H7 (cell line): ENCODE data around the gene PCDHB8. TPM values are rescaled to one million over a fixed set of nuclear protein-coding genes. Genes with fewer than 3 reads are reported as not detected.
"Not testable (repeated sequence)": the region's sequence is repeated elsewhere in the genome, so short reads cannot be mapped to it uniquely, and the experiment has no call there.

ENCODE experiments used
- DNase-seq: peaks from one replicate; pipeline ENCODE4 v3.0.0; 2012
- H3K27me3 ChIP-seq: 2 replicates; pipeline ENCODE4 v1.6.0; 2011; ENCODE audit warnings: mild to moderate bottlenecking, low read length; ENCODE audit not compliant: control insufficient read depth, insufficient read depth
- H3K36me3 ChIP-seq: replicated peaks from 2 replicates; pipeline ENCODE4 v1.5.1; 2011; ENCODE audit warnings: low read length; ENCODE audit not compliant: control insufficient read depth, insufficient read depth
- H3K4me3 ChIP-seq: 2 replicates; pipeline ENCODE4 v1.5.1; 2011; ENCODE audit warnings: low read depth, mild to moderate bottlenecking, control low read depth, low read length, moderate library complexity; ENCODE audit not compliant: insufficient read depth
- total RNA-seq: library from RNA; depleted of rRNA; stranded (reverse); fragments of >200 nt; shearing (Covaris generic); gene quantifications from 2 replicates; pipeline ENCODE4 v1.2.3, GENCODE V29; 2014

The PCDHB8 gene
- total RNA-seq, 1 experiment from 2014 or later, result not detected

- no peak within 1 kb of the TSS for H3K4me3 ChIP-seq
- peak; percentile 59 for DNase-seq
- no peaks in the 10 kb centered on the region for H3K36me3 ChIP-seq
- no peaks in the 10 kb centered on the region for H3K27me3 ChIP-seq
Measured at GRCh38 chr5:141199359-141200235, 22.0 kb downstream of the PCDHB8 start, which contains the start of gene PCDHB11. Gene PCDHB11, plus strand, starts transcription at chr5:141199627. Its CDS starts 148 bp downstream, at chr5:141199775.

GRCh38 chr5:141201126-141201525 is 23.5 kb downstream of the PCDHB8 start:
- not testable (repeated sequence) for DNase-seq, H3K36me3 ChIP-seq, H3K27me3 ChIP-seq, H3K4me3 ChIP-seq

- not testable (repeated sequence) for H3K36me3 ChIP-seq, H3K4me3 ChIP-seq, DNase-seq, H3K27me3 ChIP-seq
Measured at GRCh38 chr5:141201646-141202045, 24.1 kb downstream of the PCDHB8 start.

GRCh38 chr5:141208478-141208877 is 30.9 kb downstream of the PCDHB8 start, which contains the start of gene PCDHB12:
Gene PCDHB12, plus strand, starts transcription at chr5:141208719. Its CDS starts 189 bp downstream, at chr5:141208908.
- no peaks in the 10 kb centered on the region for H3K36me3 ChIP-seq
- H3K4me3 ChIP-seq, result no peak within 1 kb of the TSS
- peak; percentile 48 for DNase-seq
- no peaks in the 10 kb centered on the region for H3K27me3 ChIP-seq

- DNase-seq, H3K4me3 ChIP-seq, H3K27me3 ChIP-seq, H3K36me3 ChIP-seq: not testable (repeated sequence)
Measured at GRCh38 chr5:141210281-141210680, 32.7 kb downstream of the PCDHB8 start.

GRCh38 chr5:141210849-141211248 is 33.3 kb downstream of the PCDHB8 start:
- not testable (repeated sequence) for DNase-seq, H3K36me3 ChIP-seq, H3K4me3 ChIP-seq, H3K27me3 ChIP-seq

GRCh38 chr5:141213656-141214339 is 36.2 kb downstream of the PCDHB8 start, which contains the start of gene PCDHB13:
Gene PCDHB13, plus strand, starts transcription at chr5:141213919. Its CDS starts 205 bp downstream, at chr5:141214124.
- DNase-seq, result peak; percentile 38
- H3K36me3 ChIP-seq, H3K27me3 ChIP-seq, H3K4me3 ChIP-seq: not testable (repeated sequence)

GRCh38 chr5:141214583-141214982 is 37.0 kb downstream of the PCDHB8 start:
- H3K27me3 ChIP-seq, DNase-seq, H3K36me3 ChIP-seq, H3K4me3 ChIP-seq: not testable (repeated sequence)

GRCh38 chr5:141215504-141215903 is 37.9 kb downstream of the PCDHB8 start:
- H3K36me3 ChIP-seq, H3K4me3 ChIP-seq, DNase-seq, H3K27me3 ChIP-seq: not testable (repeated sequence)

GRCh38 chr5:141216035-141216434 is 38.4 kb downstream of the PCDHB8 start:
- not testable (repeated sequence) for H3K36me3 ChIP-seq, H3K4me3 ChIP-seq, DNase-seq, H3K27me3 ChIP-seq

- DNase-seq, result peak; percentile 81
- Histone ChIP-seq H3K36me3 (no peaks in the 10 kb centered on the region), H3K4me3 (no peak within 1 kb of the TSS), H3K27me3 (no peaks in the 10 kb centered on the region)
Measured at GRCh38 chr5:141223112-141223783, 45.7 kb downstream of the PCDHB8 start, which contains the start of gene PCDHB14. Gene PCDHB14, plus strand, starts transcription at chr5:141223343. Its CDS starts 163 bp downstream, at chr5:141223506.

- H3K4me3 ChIP-seq, DNase-seq, H3K27me3 ChIP-seq: not testable (repeated sequence)
Measured at GRCh38 chr5:141224844-141225243, 47.3 kb downstream of the PCDHB8 start.

GRCh38 chr5:141225421-141225820 is 47.8 kb downstream of the PCDHB8 start:
- H3K27me3 ChIP-seq, result not testable (repeated sequence)

More at GRCh38 chr5:141224844-141225243, 47.3 kb downstream of the PCDHB8 start:
- not testable (repeated sequence) for H3K36me3 ChIP-seq

More at GRCh38 chr5:141225421-141225820, 47.8 kb downstream of the PCDHB8 start:
- not testable (repeated sequence) for H3K4me3 ChIP-seq, DNase-seq, H3K36me3 ChIP-seq
